ENCODE measurements around the gene PLEKHH3. TPM values are rescaled to one million over a fixed set of nuclear protein-coding genes. Genes with fewer than 3 reads are reported as not detected.

Gene PLEKHH3
- polyA plus RNA-seq, 1 of the 3 experiments (the other 2 are of a cell fraction): 12.8 TPM

DNA sequence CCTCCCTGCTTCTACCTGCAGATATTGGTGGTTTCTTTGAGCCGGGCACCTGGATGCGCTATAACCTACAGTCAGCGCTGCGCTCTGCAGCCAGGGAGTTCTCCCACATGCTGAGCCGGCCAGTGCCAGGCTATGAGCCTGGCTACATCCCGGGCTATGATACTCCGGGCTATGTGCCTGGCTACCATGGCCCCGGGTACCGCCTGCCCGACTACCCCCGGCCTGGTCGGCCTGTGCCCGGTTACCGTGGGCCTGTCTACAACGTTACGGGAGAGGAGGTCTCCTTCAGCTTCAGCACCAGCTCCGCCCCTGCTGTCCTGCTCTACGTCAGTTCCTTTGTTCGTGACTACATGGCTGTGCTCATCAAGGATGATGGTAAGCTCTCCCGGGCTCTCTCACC, 18.7 kb upstream of the PLEKHH3 start:
- Histone ChIP-seq H4K20me1 (ENCODE audit: insufficient read depth) (no peaks in the 10 kb centered on the region), H3K27ac (ENCODE audit: low read depth in 2 of 2, low read length in 1 of 2) (no peak overlapping the region), H3K4me1 (ENCODE audit: control insufficient read depth in 1 of 2, insufficient read depth in 2 of 2, low read depth in 1 of 2, low read length in 1 of 2) (peaks cover 0 to 6% of the 10 kb centered on the region in 2 experiments; a peak in 2 of 4 replicates), H3F3A (replicated peaks; ENCODE audit: insufficient read depth) (peaks cover 3% of the 10 kb centered on the region), H3K4me2 (no peak overlapping the region), H3K27me3 (ENCODE audit: insufficient read depth) (no peaks in the 10 kb centered on the region), H3K9ac (no peak overlapping the region), H3K79me2 (ENCODE audit: insufficient read depth) (no peaks in the 10 kb centered on the region), H3K36me3 (replicated peaks in 1 of 2; ENCODE audit: control insufficient read depth in 1 of 2, insufficient read depth in 2 of 2, low read length in 1 of 2) (peaks cover 4 to 48% of the 10 kb centered on the region in 2 experiments), H2AFZ (ENCODE audit: low read depth) (no peak overlapping the region), H3K4me3 (ENCODE audit: low read depth in 2 of 2, low read length in 1 of 2) (no peak overlapping the region), H3K9me3 (no peaks in the 10 kb centered on the region), H3K9me2 (no peaks in the 10 kb centered on the region)
- POLR2A ChIA-PET: no interaction called here
- TF ChIP-seq TCF12 (IDR thresholded peaks at IDR 0.05): no peak
- CTCF ChIA-PET: interaction anchor here (6.0 kb wide), 1 partner anchor 117 kb away, joined by 24 read pairs; the partner anchor contains the start of gene PSMC3IP
- peak; percentile 15 for DNase-seq
- WGBS (ENCODE audit: low lambda C conversion rate): 89% methylated on average over 13 of the region's 20 CpGs

DNA sequence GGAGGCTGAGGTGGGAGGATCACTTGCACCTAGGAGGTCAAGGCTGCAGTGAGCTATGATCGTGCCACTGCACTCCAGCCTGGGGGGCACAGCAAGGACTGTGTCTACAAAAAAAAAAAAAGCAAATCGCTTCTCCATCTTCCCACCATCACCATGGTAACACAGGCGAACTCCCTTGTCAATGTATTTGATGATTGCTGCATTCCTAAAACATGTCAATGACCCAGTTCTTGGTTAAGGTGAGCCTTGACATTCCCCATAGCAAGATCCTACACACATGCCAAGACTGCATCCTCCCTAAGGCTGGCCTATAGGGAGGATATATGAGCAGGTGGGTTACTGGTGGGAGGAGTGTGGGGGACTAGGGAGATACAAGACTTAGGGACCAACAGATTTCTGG, 17.7 kb upstream of the PLEKHH3 start:
- CTCF ChIA-PET: interaction anchor here (0.6 to 6.0 kb wide), 2 partner anchors 116 to 149 kb away, joined by 4 to 24 read pairs; partner anchors contain the start of gene PSMC3IP
- WGBS (ENCODE audit: low lambda C conversion rate): 82% methylated on average over 3 of the region's 3 CpGs

DNA sequence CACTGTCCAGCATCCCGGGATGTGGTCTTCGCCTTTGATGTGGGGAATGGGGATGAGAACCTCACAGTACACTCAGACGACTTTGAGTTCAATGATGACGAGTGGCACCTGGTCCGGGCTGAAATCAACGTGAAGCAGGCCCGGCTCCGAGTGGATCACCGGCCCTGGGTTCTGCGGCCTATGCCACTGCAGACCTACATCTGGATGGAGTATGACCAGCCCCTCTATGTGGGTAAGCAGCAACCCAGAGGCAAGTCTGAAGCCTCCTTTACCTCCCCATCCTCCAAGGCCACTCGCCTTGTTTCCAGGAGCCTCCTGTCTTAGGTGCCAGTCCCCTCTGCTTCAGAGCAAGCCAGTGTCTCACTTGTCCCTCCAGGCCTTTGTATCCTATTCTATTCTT, 15.7 kb upstream of the PLEKHH3 start:
- ChIA-PET CTCF (interaction anchor here (1.1 to 6.0 kb wide), 4 partner anchors 11 to 114 kb away, joined by 3 to 24 read pairs (median 4); partner anchors contain the start of genes CCR10 and PSMC3IP), POLR2A (no interaction called here)
- H3K36me3 ChIP-seq (replicated peaks in 1 of 2; ENCODE audit: control insufficient read depth in 1 of 2, insufficient read depth in 2 of 2, low read length in 1 of 2): peaks cover 12 to 50% of the 10 kb centered on the region in 2 experiments
- H2AFZ ChIP-seq (ENCODE audit: low read depth): no peak overlapping the region
- H3F3A ChIP-seq (replicated peaks; ENCODE audit: insufficient read depth): no peaks in the 10 kb centered on the region
- DNase-seq: peak; percentile 19
- TF ChIP-seq, protein P1, sequence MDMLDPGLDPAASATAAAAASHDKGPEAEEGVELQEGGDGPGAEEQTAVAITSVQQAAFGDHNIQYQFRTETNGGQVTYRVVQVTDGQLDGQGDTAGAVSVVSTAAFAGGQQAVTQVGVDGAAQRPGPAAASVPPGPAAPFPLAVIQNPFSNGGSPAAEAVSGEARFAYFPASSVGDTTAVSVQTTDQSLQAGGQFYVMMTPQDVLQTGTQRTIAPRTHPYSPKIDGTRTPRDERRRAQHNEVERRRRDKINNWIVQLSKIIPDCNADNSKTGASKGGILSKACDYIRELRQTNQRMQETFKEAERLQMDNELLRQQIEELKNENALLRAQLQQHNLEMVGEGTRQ (IDR thresholded peaks at IDR 0.05; ENCODE audit: borderline replicate concordance, low read depth, low read length): no peak
- TF ChIP-seq ELF1 (IDR thresholded peaks at IDR 0.05) (no peak), POLR2AphosphoS5 (IDR thresholded peaks at IDR 0.05; ENCODE audit: low read depth, low read length) (no peak), GABPA (IDR thresholded peaks at IDR 0.05; ENCODE audit: low read depth) (no peak), YY1 (IDR thresholded peaks at IDR 0.05; ENCODE audit: low read depth) (no peak), TCF12 (IDR thresholded peaks at IDR 0.05) (no peak), GATA2 (CRISPR knock-in tag; IDR thresholded peaks at IDR 0.05) (no peak), RAD21 (IDR thresholded peaks at IDR 0.05; ENCODE audit: low read length) (no peak), RFX5 (IDR thresholded peaks at IDR 0.05; ENCODE audit: low read length) (no peak), FOXJ3 (CRISPR knock-in tag; IDR thresholded peaks at IDR 0.05) (no peak), SMC3 (IDR thresholded peaks at IDR 0.05; ENCODE audit: low read depth, low read length) (no peak), JUND (IDR thresholded peaks at IDR 0.05) (no peak)
- TF ChIP-seq, protein P2, sequence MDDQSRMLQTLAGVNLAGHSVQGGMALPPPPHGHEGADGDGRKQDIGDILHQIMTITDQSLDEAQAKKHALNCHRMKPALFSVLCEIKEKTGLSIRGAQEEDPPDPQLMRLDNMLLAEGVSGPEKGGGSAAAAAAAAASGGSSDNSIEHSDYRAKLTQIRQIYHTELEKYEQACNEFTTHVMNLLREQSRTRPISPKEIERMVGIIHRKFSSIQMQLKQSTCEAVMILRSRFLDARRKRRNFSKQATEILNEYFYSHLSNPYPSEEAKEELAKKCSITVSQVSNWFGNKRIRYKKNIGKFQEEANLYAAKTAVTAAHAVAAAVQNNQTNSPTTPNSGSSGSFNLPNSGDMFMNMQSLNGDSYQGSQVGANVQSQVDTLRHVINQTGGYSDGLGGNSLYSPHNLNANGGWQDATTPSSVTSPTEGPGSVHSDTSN (IDR thresholded peaks at IDR 0.05): no peak
- TF ChIP-seq, protein P3, sequence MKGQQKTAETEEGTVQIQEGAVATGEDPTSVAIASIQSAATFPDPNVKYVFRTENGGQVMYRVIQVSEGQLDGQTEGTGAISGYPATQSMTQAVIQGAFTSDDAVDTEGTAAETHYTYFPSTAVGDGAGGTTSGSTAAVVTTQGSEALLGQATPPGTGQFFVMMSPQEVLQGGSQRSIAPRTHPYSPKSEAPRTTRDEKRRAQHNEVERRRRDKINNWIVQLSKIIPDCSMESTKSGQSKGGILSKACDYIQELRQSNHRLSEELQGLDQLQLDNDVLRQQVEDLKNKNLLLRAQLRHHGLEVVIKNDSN (IDR thresholded peaks at IDR 0.05; ENCODE audit: borderline replicate concordance, low read depth): no peak
- TF ChIP-seq, protein P4, sequence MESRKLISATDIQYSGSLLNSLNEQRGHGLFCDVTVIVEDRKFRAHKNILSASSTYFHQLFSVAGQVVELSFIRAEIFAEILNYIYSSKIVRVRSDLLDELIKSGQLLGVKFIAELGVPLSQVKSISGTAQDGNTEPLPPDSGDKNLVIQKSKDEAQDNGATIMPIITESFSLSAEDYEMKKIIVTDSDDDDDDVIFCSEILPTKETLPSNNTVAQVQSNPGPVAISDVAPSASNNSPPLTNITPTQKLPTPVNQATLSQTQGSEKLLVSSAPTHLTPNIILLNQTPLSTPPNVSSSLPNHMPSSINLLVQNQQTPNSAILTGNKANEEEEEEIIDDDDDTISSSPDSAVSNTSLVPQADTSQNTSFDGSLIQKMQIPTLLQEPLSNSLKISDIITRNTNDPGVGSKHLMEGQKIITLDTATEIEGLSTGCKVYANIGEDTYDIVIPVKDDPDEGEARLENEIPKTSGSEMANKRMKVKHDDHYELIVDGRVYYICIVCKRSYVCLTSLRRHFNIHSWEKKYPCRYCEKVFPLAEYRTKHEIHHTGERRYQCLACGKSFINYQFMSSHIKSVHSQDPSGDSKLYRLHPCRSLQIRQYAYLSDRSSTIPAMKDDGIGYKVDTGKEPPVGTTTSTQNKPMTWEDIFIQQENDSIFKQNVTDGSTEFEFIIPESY (IDR thresholded peaks at IDR 0.05; ENCODE audit: borderline replicate concordance, low read depth): no peak
- TF ChIP-seq, protein P5, sequence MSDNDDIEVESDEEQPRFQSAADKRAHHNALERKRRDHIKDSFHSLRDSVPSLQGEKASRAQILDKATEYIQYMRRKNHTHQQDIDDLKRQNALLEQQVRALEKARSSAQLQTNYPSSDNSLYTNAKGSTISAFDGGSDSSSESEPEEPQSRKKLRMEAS (IDR thresholded peaks at IDR 0.05; ENCODE audit: low read depth): no peak
- no peak overlapping the region for H3K4me3 ChIP-seq (ENCODE audit: low read depth in 2 of 2, low read length in 1 of 2)
- WGBS (ENCODE audit: low lambda C conversion rate): 88% methylated on average over 4 of the region's 11 CpGs
- no peaks in the 10 kb centered on the region for H3K9me2 ChIP-seq
- H3K27ac ChIP-seq (ENCODE audit: low read depth in 2 of 2, low read length in 1 of 2): no peak overlapping the region
- H3K9ac ChIP-seq: no peak overlapping the region
- H4K20me1 ChIP-seq (ENCODE audit: insufficient read depth): no peaks in the 10 kb centered on the region
- H3K4me1 ChIP-seq (ENCODE audit: control insufficient read depth in 1 of 2, insufficient read depth in 2 of 2, low read depth in 1 of 2, low read length in 1 of 2): no peaks in the 10 kb centered on the region
- H3K27me3 ChIP-seq (ENCODE audit: insufficient read depth): no peaks in the 10 kb centered on the region
- H3K9me3 ChIP-seq: no peaks in the 10 kb centered on the region
- no peak overlapping the region for H3K4me2 ChIP-seq
- H3K79me2 ChIP-seq (ENCODE audit: insufficient read depth): no peaks in the 10 kb centered on the region

More for the DNA sequence above, 17.7 kb upstream of the PLEKHH3 start:
- Histone ChIP-seq H3K27ac (ENCODE audit: low read depth in 2 of 2, low read length in 1 of 2) (no peak overlapping the region), H2AFZ (ENCODE audit: low read depth) (no peak overlapping the region), H3K4me1 (ENCODE audit: control insufficient read depth in 1 of 2, insufficient read depth in 2 of 2, low read depth in 1 of 2, low read length in 1 of 2) (peaks cover 0 to 6% of the 10 kb centered on the region in 2 experiments; a peak in 2 of 4 replicates), H3K4me2 (no peak overlapping the region), H3K9ac (no peak overlapping the region), H3K9me2 (no peaks in the 10 kb centered on the region), H4K20me1 (ENCODE audit: insufficient read depth) (no peaks in the 10 kb centered on the region), H3K9me3 (no peaks in the 10 kb centered on the region), H3K27me3 (ENCODE audit: insufficient read depth) (no peaks in the 10 kb centered on the region), H3K36me3 (replicated peaks in 1 of 2; ENCODE audit: control insufficient read depth in 1 of 2, insufficient read depth in 2 of 2, low read length in 1 of 2) (peaks cover 8 to 42% of the 10 kb centered on the region in 2 experiments), H3F3A (replicated peaks; ENCODE audit: insufficient read depth) (peaks cover 3% of the 10 kb centered on the region), H3K79me2 (ENCODE audit: insufficient read depth) (no peaks in the 10 kb centered on the region), H3K4me3 (ENCODE audit: low read depth in 2 of 2, low read length in 1 of 2) (no peak overlapping the region)
- no peak for TF ChIP-seq CHD2 (IDR thresholded peaks at IDR 0.05; ENCODE audit: low read length, partially characterized antibody)
- no peak for TF ChIP-seq RFX5 (IDR thresholded peaks at IDR 0.05; ENCODE audit: low read length)
- no peak for TF ChIP-seq EZH2phosphoT487 (IDR thresholded peaks at IDR 0.05; ENCODE audit: borderline replicate concordance, low read depth)
- no peak for TF ChIP-seq EP300 (IDR thresholded peaks at IDR 0.05; ENCODE audit: borderline replicate concordance in 1 of 2, low read depth in 1 of 2, low read length in 1 of 2)
- POLR2A ChIA-PET: interaction anchor here (0.6 kb wide), 1 partner anchor 67 kb away, joined by 3 read pairs; no protein-coding TSS in a partner anchor
- DNase-seq: peak; percentile 6
